Stimulated activated CD8-positive, alpha-beta memory T cell treated with anti-CD3 and anti-CD28 coated beads, Interleukin-7, amount 100 ng/mL, for 1 hour (primary cell): ENCODE results near the gene TCF7L2.

Source experiments
- DNase-seq, 2 donors: peaks; one replicate each; pipeline ENCODE4 v3.0.0-alpha.2; 2020; ENCODE audit warnings: low read depth in 2 of 2

The TCF7L2 gene

DNA sequence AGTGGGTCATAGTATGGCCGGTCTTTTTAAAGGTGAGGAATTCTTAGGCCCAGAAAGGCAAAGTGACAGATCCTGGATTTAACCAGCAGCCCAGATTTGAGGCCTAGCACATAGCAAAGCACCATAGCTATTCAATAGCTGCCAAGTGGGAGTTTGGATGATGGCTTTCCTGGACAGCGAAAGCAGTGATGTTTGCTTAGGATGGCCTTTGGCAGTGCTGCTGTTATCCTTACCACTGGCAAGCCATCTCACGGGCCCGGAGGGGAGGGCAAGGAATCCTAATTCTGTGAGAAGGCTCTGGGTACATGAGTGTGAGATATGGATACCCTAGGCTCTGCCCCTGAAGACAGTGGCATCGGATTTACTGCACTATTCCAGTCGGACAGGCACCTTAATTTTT lies 50.4 kb downstream of the TCF7L2 start:
- DNase-seq = no peak

DNA sequence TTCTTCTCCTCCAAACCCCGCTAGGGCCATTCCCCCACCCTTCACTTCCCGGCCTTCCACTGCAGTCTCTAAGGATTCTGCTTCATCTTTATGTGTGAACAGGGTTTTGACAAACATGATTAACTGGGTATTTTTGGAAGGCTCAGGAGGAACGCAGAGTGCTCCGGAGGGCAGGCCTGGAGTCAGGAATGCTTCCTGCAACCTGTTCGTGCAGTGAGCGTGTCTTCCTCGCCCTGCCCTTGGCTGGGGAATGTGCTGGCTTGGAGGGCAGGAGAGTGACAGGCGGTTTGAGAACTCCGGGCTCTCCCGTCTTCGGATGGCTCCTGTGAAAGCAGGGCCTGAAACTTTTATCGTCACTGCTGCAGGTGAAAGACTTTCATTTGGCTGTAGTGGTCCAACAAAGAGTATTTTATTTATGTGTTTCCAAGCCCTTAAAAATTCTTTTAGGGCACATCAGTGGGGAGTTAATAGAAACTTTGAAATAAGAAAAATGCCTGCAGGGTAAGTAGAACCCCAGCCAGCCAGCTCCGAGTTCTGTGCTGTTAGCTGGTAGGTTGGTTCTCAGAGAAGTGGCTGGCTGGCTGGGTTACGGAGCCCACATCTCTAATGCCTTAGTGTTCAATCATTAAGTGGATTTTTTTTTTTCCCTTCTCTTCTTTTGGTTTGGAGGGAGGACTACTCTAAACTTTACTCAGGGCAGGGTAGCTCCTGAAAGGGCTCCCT lies 51.0 kb downstream of the TCF7L2 start:
- no peak for DNase-seq

DNA sequence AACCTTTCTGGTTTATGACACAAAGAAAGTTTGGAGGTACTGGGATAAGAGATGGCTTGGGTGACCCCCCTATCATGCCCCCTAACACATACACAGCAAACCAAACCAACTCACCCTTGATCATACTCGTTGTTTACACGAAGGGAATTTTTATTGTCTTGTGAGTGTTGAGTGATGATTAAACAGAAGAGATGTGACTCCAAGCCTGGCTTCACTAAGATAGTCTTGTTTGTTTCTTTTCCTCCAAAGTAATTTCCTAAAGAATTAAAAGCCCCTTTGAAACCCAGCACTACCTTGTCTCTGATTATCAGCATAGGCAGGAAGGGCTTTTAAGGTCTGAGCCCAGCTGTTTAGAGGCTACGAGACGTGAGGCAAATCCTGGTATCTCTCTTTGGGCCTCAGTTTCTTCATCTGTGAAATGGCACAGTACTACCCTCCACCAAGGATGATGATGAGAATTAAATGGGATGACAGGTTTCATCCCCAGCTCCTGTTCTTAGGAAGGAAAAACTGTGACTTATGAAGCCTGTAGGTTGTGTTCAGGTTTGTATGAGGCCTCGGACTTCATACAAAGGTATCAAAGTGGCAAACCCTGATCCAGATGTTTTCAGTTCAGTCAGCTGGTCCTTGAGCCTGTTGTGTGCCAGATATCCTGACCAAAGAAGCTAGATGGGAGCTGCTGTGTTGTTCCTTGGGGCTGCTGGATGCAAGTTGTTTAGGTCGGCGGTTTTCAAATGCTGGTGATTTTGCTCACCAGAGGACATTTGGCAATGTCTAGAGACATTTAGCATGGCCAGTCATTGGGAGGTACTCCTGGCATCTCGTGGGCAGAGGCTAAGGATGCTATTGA lies 51.8 kb downstream of the TCF7L2 start:
- no peak for DNase-seq

GRCh38 chr10:113002449-113002777 lies 52.4 kb downstream of the TCF7L2 start:
- DNase-seq = no peak

- DNase-seq = no peak
These were observed 53.0 kb downstream of the TCF7L2 start for GRCh38 chr10:113003052-113003451.

DNA sequence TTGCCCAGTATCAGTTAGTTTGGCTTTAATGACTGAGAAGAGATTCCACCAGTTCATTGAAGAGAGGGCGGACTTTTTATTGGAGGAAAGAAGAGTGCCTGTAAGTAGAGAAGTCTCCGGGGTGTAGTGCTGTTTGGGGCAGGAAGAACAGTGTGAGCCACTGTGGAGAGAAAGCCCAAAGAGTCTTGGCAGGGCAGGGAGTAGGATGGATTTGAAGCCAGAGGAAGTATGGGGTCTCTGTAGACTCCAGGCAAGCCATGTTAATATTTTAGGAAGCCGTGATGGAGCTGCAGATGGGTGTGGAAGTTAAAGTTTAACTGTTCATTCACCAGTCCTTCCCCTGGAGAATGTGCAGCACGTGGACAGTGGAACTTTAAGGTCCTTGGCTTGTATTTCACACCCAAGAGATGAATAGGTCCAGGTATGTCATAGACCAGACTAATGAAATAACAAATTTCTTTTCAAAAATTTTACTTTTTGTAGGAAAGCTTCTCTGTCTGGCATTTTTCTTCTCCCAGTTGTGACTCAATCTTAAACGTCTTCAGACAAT lies 54.1 kb downstream of the TCF7L2 start:
- no peak for DNase-seq

DNA sequence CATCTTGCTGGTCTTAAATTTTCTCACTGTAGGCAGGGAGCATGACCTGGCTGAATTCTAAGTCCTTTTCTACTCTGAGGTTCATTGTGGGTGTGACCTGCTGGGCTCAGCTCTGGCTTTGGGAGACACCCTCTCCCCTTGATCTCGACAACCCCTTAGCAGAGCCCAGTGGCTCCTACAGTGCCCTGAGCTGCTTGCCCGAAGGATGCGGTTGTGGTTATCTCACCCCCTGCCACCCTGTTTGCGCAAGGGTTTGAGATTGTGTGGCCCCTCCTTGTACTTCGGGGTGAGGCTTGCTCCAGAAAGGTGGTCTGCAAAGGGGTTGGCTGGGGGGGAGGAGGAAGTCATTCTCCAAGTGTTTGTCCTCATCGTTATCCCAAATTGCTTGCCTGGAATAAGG lies 55.3 kb downstream of the TCF7L2 start:
- no peak for DNase-seq

- no peak for DNase-seq
These were observed 56.8 kb downstream of the TCF7L2 start for GRCh38 chr10:113006656-113007342.

GRCh38 chr10:113007343-113007771 lies 57.3 kb downstream of the TCF7L2 start:
- peak in 1 of 2 donors; percentile 2 for DNase-seq

GRCh38 chr10:113007821-113008220 lies 57.8 kb downstream of the TCF7L2 start:
- DNase-seq = no peak

DNA sequence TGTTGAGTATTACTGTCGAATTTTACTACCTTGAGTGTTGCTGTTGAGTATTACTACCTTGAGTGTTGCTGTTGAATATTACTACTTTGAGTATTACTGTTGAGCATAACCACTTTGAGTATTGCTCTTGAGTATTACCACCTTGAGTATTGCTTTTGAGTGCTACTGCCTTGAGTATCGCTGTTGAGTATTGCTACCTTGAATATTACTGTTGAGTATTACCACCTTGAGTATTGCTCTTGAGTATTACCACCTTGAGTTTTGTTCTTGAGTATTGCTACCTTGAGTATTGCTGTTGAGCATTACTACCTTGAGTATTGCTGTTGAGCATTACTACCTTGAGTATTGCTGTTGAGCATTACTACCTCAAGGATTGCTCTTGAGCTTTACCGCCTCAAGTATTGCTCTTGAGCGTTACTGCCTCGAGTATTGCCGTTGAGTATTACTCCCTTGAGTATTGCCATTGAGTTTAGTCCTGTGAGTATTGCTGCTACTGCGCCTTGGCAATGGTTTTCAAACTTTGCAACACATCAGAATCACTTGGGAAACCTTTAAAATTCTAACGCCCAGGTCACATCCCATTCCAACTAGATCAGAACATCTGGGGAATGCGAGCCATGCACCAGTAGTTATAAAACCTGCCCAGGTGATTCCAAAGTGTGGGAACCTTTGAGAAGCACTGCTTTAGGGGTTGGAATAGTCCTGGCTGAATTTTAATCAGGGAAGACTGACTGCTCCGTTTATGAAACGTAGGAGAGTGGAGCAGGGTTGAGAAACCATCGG lies 61.7 kb downstream of the TCF7L2 start:
- DNase-seq = no peak

GRCh38 chr10:113015201-113015600 lies 65.2 kb downstream of the TCF7L2 start:
- no peak for DNase-seq

DNA sequence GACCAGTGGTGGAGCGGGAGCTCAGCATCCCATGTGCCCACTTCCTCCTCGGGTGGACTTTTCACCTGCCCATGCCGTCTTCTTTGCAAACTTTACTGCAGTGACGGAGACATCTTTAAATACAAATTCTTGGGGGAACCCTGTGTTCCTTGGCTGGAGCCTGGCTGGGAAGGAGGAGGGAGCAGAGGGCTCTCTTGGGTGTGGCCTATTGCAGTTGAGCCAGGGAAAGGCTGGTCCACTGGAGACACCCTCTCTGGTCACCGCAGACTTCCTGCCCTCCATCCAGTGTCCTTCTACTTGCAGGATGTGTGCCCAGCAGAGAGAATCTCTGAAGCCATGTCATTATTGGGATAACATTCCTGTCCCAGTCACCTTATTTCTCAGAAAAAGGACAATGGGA lies 67.3 kb downstream of the TCF7L2 start:
- DNase-seq = no peak

GRCh38 chr10:113018034-113018433 lies 68.0 kb downstream of the TCF7L2 start:
- no peak for DNase-seq

GRCh38 chr10:113019096-113019495 lies 69.0 kb downstream of the TCF7L2 start:
- DNase-seq = no peak

DNA sequence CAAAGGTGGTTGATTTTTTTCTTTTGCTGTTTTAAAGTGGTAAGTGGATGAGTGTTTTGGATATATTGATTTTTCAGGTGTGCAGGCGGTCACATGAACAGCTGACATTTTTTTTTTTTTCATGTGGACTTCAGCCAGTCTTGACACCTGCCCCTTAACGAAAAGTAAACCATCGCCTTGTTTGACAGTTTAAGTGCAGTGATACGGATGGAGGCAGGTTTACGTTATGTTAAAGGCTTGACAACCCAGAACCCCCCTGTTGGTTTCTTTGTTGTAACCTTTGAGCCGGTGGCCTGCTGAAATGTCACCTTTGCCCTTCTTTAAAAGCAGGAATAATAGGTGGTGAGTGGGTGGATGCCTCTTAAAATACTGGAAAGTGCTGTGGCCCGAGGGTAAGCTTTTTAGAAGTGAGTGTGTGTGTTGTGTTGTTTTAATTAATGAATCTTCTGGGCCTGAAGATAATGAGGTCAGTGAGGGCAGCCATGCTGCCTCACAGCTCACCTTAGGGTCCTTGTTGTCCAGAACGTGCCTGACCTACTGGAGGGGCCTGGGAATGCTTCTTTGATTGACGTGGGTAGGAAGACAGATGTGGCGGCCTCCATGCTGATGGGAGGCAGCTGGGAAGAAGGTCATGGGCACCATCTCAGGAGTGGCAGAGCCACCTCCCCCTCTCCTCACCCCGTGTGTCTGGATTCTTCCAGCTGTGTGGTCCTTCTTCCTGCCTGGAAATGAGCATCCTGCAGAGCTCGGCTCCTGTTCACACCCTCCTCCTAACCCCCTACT lies 69.8 kb downstream of the TCF7L2 start:
- DNase-seq = no peak

GRCh38 chr10:113020475-113020753 lies 70.4 kb downstream of the TCF7L2 start:
- DNase-seq = no peak

GRCh38 chr10:113020838-113021237 lies 70.8 kb downstream of the TCF7L2 start:
- DNase-seq = no peak

DNA sequence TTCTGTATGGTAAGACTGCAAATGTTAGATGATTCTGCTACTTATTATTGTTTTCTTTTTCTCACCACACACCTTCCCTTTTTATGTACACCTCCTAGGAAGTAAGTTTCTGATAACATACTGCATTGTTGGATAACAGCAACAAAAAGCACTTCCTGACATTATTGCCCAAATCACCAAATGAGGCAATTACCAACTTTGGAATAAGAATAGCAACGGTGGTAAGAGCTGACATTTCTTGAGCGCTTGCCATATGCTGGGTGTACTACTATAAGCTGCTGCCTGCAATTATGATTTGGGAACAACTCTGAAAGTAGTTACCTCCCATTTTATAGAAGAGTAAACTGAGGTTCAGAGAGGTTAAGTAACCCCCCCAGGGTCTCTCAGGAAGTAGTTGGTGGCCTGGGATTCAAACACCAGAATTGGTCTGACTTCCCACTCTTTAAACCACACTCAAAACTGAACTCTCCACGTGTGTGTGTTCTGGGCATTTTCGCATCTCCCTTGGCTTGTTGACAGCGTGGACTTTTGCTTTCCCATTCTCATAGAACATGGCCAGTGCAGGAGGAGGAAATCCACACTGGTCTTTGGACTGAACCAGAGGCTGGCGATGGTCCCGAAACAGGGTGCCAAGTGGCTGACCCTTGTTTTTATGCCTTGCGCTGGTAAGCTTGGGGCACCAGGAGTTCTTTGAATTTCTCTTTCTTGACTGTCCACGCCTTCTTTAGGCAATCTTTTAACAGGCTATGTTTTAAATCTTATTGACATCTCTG lies 71.4 kb downstream of the TCF7L2 start:
- no peak for DNase-seq

- no peak for DNase-seq
These were observed 72.2 kb downstream of the TCF7L2 start for GRCh38 chr10:113022265-113022664.
